Measurements from ENCODE around the gene SEC24B. TPM values are rescaled to one million over a fixed set of nuclear protein-coding genes. Genes with fewer than 3 reads are reported as not detected.
"Not testable (repeated sequence)": the region's sequence is repeated elsewhere in the genome, so short reads cannot be mapped to it uniquely, and the experiment has no call there.

Gene SEC24B
- total RNA-seq, 1 experiment from 2014 or later = 17.3 TPM

- no peak for DNase-seq (ENCODE audit: extremely low read depth, low read depth)
Observed at GRCh38 chr4:109429545-109429944, 4.1 kb upstream of the SEC24B start.

DNA sequence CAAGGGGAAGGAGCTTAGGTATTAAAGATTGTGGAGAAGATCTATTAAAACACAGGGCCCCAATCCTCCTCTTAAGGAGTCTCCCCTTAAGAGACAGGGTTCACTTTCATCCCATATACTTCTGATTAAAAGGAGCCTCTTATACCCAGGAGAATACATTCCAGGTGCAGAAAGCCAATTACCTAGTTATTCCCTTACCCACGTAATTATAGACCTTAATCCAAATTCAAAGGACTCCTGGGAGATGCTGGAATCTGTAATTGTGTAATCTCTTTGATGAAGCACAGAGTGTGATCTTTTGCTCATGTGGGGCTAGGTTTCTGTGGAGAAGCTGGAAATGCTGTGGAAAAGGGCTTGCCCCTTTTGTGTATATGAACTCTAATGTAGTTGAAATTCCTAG is 1.4 kb upstream of the SEC24B start:
- DNase-seq (ENCODE audit: extremely low read depth, low read depth) = no peak

- DNase-seq (ENCODE audit: extremely low read depth, low read depth) = no peak
Observed at GRCh38 chr4:109432696-109433095, 919 bp upstream of the SEC24B start.

DNA sequence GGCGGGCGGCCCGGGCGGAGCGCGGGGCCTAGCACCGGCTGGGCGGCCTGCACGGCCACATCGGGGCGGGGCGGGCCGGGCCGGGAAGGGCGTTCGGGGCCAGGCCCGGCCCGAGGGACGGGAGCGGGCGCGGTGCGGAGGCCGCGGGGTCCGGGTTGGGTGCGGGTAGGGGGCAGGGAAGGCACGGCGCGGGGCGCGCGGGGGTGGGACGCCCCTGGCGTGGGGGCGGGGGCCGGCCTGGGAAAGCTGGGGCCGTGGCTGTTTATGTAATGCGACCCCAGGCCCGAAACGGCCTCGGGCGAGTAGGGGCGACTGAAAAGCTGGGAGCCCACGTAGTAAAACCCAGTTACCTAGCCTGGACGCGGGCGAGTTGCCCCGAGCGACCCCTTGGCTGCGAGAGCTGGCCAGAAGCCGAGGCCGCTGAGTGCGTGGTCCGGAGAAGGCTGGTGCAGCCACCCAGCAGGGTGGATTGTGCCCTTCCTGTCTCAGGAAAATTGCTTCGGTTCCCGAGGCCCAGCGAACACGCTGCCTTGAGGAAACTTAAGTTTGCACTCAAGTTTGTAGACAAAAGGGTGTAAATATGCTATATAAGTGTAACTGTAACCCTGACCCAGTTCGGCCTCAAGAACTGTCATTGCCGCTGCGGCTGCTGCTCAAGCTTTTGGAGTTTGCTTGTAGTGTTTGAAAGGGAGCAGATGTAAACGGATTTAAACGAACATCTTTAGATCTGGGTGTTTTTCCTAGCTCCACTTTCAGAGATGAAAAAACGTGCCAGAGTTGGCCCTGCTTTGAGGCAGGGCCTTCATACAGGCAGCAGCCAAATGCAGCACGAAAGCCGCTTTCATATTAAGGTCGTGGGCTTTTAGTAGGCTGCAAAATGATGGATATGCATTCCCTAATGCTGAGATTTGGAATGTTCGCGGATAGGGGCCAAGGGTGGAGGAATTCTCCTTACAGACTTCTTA is 674 bp downstream of the SEC24B start:
- DNase-seq (ENCODE audit: extremely low read depth, low read depth) = no peak

GRCh38 chr4:109435635-109436034 is 2.0 kb downstream of the SEC24B start:
- no peak for DNase-seq (ENCODE audit: extremely low read depth, low read depth)

DNA sequence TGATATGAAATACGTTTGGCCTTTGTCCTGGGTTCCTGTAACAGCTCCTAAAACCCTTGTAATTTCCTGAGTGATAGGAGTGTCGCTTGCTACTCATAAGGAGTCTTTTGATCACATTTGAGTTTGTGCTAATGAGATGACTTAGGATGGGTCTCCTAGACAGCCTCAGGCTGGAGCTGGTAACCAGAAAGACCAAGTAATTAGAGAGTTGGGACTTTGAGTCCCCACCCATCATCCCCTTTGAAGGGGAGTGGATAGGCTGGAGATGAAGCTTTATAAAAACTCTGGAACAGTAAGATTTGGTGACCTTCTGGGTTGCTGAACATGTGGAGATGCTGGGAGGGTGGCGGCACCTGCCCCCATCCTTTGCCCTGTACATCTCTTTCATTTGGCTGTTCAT is 2.9 kb downstream of the SEC24B start:
- DNase-seq (ENCODE audit: extremely low read depth, low read depth) = no peak

DNA sequence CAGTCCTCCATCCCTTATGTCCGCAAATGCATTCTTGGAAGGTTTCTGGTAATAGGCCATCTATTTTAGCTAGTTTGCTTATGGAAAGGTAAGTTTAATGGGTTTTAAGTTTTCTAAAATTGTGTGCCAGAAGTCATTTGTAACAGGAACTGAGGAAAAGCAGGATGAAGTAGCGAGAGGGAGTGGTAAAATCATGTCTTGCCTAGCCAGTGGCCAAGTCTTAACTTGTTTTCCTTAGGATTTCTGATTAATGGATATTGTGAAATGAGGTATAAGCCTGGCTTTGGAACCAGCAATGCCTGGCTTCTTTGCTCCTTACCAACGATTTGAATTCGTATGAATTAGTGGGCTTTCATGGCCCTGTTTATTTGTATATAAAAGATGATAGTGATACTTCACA is 7.3 kb downstream of the SEC24B start:
- no peak for DNase-seq (ENCODE audit: extremely low read depth, low read depth)

DNA sequence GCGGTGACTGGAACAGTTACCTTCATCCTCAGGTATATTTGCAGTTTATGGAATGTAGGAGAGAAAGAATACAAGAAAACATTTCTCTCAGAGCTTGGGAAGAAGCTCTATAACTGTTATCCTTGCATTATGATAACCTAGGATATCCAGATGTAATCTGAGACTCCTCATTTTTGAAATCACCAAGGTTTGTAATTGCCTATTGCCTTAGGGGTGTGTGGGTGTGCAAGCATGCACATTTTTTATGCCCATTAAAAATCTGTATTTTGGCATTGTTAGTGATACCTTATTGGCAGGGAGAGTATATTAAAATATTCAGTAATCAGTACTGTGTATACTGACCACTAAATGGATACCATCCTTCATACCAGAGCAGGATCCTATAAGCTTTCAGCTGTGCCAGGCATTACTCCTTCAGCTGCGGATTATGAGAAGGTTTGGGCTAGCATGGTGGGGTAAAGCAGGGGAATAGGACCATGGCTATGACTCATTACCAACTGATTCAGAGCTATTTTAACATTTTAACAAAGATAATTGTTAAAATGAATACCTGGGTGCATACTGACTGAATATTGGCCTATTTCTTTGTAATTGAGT is 8.3 kb downstream of the SEC24B start:
- DNase-seq (ENCODE audit: extremely low read depth, low read depth) = no peak

GRCh38 chr4:109444182-109444844 is 10.7 kb downstream of the SEC24B start:
- no peak for DNase-seq (ENCODE audit: extremely low read depth, low read depth)

GRCh38 chr4:109447278-109447677 is 13.7 kb downstream of the SEC24B start:
- DNase-seq (ENCODE audit: extremely low read depth, low read depth) = no peak

DNA sequence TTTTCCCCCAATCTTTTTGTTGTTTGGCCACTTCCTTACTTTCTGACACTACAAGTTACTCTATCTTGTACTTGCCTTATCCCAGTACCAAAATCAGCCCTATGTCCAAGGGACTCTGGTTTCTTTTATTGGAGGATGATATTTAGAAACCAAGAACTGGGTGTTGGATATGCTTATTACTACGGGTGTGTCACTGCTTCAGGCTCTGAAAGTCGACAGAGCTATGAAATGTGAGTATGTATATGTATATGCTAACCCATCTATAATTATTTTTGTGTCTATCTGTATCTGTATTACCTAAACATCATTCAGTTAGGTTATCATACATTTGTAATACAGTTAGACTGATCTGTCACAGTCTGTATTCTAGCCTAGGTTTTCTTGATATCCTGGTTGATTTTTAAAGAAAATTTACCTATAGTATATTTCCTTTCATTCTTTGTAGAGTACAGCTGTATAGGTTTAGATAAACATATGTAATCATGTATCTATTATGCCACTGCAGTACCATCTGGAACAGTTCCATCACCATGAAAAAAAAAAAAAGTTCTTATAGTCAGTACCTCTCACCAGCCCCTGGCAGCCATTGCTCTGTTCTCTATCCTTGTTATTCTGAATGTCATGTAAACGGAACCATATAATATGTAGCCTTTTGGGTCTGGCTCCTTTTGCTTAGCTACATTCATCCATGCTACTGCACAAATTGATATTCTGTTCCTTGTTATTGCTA is 18.1 kb downstream of the SEC24B start:
- no peak for DNase-seq (ENCODE audit: extremely low read depth, low read depth)

DNA sequence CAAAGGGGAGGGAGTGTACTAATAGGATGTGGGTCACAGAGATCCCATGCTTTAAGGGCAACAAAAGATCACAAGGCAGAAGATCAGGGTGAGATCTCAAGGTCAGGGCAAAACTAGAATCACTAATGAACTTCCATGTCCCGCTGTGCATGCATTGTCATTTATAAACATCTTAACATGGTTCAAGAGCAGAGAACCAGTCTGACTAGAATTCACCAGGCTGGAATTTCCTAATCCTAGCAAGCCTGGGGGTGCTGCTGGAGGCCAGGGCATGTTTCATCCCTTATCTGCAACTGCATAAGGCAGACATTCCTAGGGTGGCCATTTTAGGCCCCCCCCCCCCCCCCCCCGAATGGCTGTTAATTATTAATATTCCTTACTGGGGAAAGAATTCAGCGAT is 19.5 kb downstream of the SEC24B start:
- DNase-seq (ENCODE audit: extremely low read depth, low read depth) = not testable (repeated sequence)

GRCh38 chr4:109462297-109462696 is 28.7 kb downstream of the SEC24B start:
- DNase-seq (ENCODE audit: extremely low read depth, low read depth) = no peak

- DNase-seq (ENCODE audit: extremely low read depth, low read depth) = no peak
Observed at GRCh38 chr4:109462802-109463201, 29.2 kb downstream of the SEC24B start.

DNA sequence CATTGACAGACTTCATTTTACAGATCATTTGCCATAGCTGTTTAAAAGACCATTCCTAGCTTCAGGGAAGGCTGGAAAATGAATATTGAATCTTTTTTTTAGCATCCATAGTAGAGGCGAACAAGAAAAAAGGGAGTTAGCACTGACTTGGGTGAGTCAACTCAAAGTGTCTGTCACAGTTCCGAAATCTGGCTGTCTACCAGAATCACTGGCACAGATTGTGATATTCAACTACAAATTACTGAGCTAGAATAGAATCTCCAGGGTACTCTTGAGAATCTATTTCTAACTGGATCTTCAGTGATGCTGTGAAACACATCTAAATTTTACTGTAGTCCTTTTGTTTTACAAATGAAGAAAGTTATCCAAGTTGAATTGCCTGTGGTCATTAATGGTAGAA is 31.5 kb downstream of the SEC24B start:
- DNase-seq (ENCODE audit: extremely low read depth, low read depth) = no peak

GRCh38 chr4:109469915-109470314 is 36.3 kb downstream of the SEC24B start:
- DNase-seq (ENCODE audit: extremely low read depth, low read depth) = no peak

GRCh38 chr4:109472343-109472761 is 38.7 kb downstream of the SEC24B start:
- no peak for DNase-seq (ENCODE audit: extremely low read depth, low read depth)

DNA sequence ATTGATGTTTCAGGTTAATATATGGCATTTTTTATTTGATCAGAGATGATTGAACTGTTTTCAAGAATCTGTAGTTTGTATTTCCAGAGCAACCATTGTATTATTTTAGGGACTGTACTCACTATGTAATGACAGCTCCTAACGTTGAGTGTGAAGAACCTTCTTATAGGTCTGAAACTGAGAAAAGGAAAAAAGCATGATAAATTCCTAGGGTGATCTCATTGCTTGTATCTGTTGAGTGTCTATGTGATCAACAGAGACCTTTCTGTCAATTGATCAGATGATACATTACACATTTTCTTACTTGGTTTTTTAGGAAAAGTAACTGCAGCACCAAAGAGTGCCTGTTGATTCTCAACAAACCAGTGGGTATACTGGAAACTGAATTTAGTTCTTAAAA is 40.2 kb downstream of the SEC24B start:
- DNase-seq (ENCODE audit: extremely low read depth, low read depth) = no peak

- DNase-seq (ENCODE audit: extremely low read depth, low read depth) = no peak
Observed at GRCh38 chr4:109486007-109486406, 52.4 kb downstream of the SEC24B start.

DNA sequence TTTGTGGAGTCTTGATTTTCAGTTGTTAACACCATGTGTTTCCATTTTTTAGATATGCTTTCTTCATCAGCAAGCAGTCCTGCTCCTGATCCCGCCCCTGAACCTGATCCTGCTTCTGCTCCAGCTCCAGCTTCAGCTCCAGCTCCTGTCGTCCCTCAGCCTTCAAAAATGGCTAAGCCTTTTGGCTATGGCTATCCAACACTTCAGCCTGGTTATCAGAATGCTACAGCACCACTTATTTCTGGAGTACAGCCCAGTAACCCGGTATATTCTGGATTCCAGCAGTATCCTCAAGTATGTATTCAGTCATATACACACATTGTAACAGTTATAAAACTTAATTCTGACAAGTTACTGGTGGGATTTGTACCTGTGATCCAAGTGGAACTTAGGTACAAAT is 60.9 kb downstream of the SEC24B start:
- no peak for DNase-seq (ENCODE audit: extremely low read depth, low read depth)

DNA sequence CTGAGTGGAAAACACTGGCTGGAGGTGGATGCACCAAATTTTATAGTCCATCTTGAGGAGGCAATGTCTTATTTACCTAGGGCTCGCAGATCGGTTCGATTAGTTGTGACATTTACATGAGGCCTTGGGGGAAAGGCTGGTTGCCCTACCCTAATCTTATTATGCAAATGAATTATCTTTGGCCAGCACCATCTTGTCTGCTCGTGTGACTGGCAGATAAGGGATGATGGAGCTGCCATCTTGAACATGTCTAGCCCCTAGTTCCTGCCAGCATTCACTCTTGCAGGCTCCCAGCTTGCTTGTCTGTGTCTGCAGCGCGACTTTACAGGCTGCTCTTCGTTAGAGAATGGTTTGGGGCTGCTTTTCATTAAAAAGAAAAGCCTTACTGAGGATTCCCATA is 61.9 kb downstream of the SEC24B start:
- DNase-seq (ENCODE audit: extremely low read depth, low read depth) = no peak
